Tibial nerve (tissue), 4 donors: Measurements from ENCODE around the gene BBS1. TPM values are rescaled to one million over a fixed set of nuclear protein-coding genes. Genes with fewer than 3 reads are reported as not detected.

Experiments used
- DNase-seq, 2 donors: peaks; one replicate each; pipeline ENCODE4 v3.0.0-alpha.2; 2019; ENCODE audit warnings: low spot score in 2 of 2
- H3K27ac ChIP-seq, 4 donors: fragments of 200-600 bp; sonication (generic) in 3 of 4; one replicate each; pipeline ENCODE4 v1.5.1; 2017 to 2019; ENCODE audit warnings: mild to moderate bottlenecking in 1 of 4
- H3K27me3 ChIP-seq, 2 donors: fragments of 200-600 bp; sonication (generic) in 1 of 2; one replicate each; pipeline versions ENCODE4 v1.5.1 to v1.6.0; 2017 to 2019
- H3K36me3 ChIP-seq, 3 donors: fragments of 200-600 bp; sonication (generic); one replicate each; pipeline ENCODE4 v1.5.1; 2018 to 2019
- H3K4me1 ChIP-seq, 4 donors: fragments of 200-600 bp; sonication (generic) in 3 of 4; one replicate each; pipeline ENCODE4 v1.5.1; 2017 to 2019
- H3K4me3 ChIP-seq, 4 donors: fragments of 200-600 bp; sonication (generic) in 3 of 4; one replicate each; pipeline ENCODE4 v1.5.1; 2017 to 2019; ENCODE audit warnings: mild to moderate bottlenecking in 1 of 4, moderate library complexity in 1 of 4
- H3K9me3 ChIP-seq, 4 donors: fragments of 200-600 bp; sonication (generic) in 3 of 4; one replicate each; pipeline ENCODE4 v1.5.1; 2017 to 2019
- EP300 ChIP-seq, 2 donors: sonication (generic); formaldehyde crosslinking; IDR thresholded peaks; one replicate each; pipeline ENCODE4 v1.6.1; 2017; ENCODE audit warnings: antibody characterized with exemption in 2 of 2, mild to moderate bottlenecking in 1 of 2
- POLR2A ChIP-seq, 2 donors: fragments of 450-650 bp; IDR thresholded peaks; one replicate each; pipeline ENCODE4 v1.6.1; 2017; ENCODE audit warnings: antibody characterized with exemption in 2 of 2, mild to moderate bottlenecking in 2 of 2, moderate library complexity in 2 of 2
- WGBS, 2 donors: methylation state at CpG; one replicate each; pipeline ENCODE4 v1.1.5; 2018; 5-methylcytosine and 5-hydroxymethylcytosine counted together
- total RNA-seq, 4 donors: library from RNA; depleted of rRNA; stranded (reverse); fragments of >200 nt; gene quantifications; one replicate each; pipeline ENCODE4 v1.1.0, GENCODE V29; 2016
- TF ChIP-seq, protein P1 (sequence below), 5 experiments: fragments of 200-600 bp in 3 of 5; fragments of 450-650 bp in 2 of 5; sonication (generic) in 3 of 5; IDR thresholded peaks; one replicate each; pipeline ENCODE4 v1.5.1; 2016 to 2019; ENCODE audit warnings: antibody characterized with exemption in 5 of 5, mild to moderate bottlenecking in 3 of 5, moderate library complexity in 2 of 5

Gene BBS1
- total RNA-seq, 4 donors from 2014 or later: 66.1 to 161 (median 104) TPM

DNA sequence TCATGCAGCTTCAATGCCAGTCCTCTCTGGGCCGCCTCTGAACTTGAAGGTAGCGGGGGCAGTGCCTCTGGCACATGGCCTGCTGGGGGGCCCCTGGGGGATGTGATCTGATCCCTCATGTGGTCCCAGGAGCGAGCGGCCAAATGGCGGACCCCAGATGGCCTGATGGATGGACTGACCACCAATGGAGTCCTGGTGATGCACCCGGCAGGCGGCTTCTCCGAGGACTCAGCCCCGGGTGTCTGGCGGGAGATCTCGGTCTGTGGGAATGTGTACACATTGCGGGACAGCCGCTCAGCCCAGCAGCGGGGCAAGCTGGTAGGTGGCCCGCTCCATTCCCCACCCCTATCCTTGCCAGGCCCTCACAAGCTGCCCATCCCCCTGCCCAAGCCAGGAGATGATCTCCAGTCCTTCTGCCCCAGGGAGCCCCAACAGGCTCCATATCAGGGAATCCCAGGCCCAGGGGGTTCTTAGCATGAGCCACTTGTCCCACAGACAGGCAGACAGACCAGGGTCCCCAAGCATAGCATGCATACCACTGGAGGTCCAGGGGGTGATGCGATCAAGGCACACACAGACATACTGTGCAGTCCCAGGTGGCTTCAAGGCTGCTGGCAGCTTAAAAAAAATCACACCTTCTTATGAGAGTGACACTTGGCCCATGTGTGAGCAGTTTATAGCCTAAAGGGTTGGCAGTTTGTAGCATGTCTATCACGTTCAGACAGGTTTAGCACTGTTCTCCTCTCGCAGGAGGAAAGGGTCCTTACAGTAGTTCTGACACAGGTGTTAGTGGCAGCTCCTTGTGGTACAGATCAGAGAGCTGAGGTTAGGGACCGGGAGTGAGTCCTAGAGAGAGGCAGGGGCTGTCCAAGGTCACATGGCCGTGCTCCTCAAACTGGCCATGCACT, 36.6 kb upstream of the BBS1 start:
- DNase-seq: no peak
- 88 to 90% methylated on average over 19 to 20 of the region's 20 CpGs for WGBS, 2 donors
- Histone ChIP-seq H3K27me3 (no peaks in the 10 kb centered on the region), H3K4me1 (peaks cover 0 to 9% (median under 1%) of the 10 kb centered on the region in 4 donors), H3K36me3 (peaks cover 0 to 71% (median 0%) of the 10 kb centered on the region in 3 donors), H3K4me3 (no peak overlapping the region), H3K9me3 (no peaks in the 10 kb centered on the region), H3K27ac (no peak overlapping the region)
- no peak for TF ChIP-seq EP300 (IDR thresholded peaks at IDR 0.05)
- TF ChIP-seq, protein P1, sequence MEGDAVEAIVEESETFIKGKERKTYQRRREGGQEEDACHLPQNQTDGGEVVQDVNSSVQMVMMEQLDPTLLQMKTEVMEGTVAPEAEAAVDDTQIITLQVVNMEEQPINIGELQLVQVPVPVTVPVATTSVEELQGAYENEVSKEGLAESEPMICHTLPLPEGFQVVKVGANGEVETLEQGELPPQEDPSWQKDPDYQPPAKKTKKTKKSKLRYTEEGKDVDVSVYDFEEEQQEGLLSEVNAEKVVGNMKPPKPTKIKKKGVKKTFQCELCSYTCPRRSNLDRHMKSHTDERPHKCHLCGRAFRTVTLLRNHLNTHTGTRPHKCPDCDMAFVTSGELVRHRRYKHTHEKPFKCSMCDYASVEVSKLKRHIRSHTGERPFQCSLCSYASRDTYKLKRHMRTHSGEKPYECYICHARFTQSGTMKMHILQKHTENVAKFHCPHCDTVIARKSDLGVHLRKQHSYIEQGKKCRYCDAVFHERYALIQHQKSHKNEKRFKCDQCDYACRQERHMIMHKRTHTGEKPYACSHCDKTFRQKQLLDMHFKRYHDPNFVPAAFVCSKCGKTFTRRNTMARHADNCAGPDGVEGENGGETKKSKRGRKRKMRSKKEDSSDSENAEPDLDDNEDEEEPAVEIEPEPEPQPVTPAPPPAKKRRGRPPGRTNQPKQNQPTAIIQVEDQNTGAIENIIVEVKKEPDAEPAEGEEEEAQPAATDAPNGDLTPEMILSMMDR (IDR thresholded peaks at IDR 0.05): no peak
- no peak for TF ChIP-seq POLR2A (IDR thresholded peaks at IDR 0.05)

DNA sequence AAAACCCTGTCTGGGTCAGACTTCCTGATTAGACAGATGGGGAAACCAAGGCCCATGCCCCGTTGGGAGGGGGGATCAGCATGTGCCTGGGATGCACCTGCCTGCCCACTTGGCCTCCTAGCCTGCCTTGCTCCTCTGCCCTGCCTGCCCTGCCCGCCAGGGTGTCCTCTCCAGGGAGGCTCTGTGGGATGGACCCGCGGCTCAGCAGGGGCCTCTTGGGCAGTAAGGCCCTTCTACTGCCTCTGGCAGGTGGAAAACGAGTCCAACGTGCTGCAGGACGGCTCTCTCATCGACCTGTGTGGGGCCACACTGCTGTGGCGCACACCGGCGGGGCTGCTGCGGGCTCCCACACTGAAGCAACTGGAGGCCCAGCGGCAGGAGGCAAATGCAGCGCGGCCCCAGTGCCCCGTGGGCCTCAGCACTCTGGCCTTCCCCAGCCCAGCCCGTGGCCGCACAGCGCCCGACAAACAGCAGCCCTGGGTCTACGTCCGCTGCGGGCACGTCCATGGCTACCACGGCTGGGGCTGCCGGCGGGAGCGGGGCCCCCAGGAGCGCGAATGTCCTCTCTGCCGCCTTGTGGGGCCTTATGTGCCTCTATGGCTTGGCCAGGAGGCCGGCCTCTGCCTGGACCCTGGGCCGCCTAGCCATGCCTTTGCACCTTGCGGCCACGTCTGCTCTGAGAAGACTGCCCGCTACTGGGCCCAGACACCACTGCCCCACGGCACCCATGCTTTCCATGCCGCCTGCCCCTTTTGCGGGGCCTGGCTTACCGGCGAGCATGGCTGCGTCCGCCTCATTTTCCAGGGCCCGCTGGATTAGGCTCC, 34.9 kb upstream of the BBS1 start:
- Histone ChIP-seq H3K36me3 (peaks cover 0 to 65% (median 0%) of the 10 kb centered on the region in 3 donors), H3K27ac (no peak overlapping the region), H3K4me3 (no peak overlapping the region), H3K4me1 (peaks cover 0 to 18% (median 6%) of the 10 kb centered on the region in 4 donors), H3K9me3 (no peaks in the 10 kb centered on the region), H3K27me3 (no peaks in the 10 kb centered on the region)
- TF ChIP-seq, protein P1 (IDR thresholded peaks at IDR 0.05): no peak
- TF ChIP-seq POLR2A (IDR thresholded peaks at IDR 0.05): no peak
- TF ChIP-seq EP300 (IDR thresholded peaks at IDR 0.05): no peak
- DNase-seq: no peak
- WGBS, 2 donors: 87% methylated on average over 15 to 37 of the region's 44 CpGs

DNA sequence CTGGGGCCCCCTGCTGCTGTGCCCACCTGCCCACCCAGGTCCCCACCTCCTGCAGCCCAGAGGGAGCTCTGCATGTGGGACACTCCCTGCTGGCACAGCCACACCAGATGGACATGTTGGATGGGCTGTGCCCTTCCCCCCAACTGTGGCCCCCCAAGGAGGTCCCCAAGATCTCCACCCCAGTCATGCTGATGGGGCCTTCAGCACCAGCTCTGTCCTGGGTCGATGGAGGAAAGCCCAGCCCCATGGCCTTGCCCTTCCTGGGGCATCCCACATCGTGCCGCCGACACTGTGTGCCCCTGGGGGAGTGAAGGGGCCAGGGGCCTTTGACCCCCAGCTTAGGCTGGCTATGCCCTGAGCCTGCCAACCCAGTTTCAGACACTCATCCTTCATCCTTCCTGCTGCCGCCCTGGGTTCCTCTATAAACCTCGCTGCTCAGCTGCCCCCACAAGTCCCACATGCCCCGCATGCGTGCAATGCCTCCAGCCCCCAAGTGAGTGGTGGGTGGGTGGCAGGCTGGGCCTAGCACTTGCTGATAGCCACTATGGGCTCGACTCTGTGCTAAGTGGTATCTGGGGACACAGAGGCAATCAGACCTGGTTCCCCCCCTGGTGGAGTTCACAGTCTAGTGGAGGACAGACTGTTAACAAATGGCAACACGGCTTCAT, 34.1 kb upstream of the BBS1 start:
- Histone ChIP-seq H3K27ac (no peak overlapping the region), H3K27me3 (no peaks in the 10 kb centered on the region), H3K4me1 (peaks cover 0 to 25% (median 9%) of the 10 kb centered on the region in 4 donors), H3K36me3 (peaks cover 0 to 58% (median 0%) of the 10 kb centered on the region in 3 donors), H3K9me3 (no peaks in the 10 kb centered on the region), H3K4me3 (no peak overlapping the region)
- DNase-seq: no peak
- 54 to 65% methylated on average over 8 to 9 of the region's 10 CpGs for WGBS, 2 donors
- TF ChIP-seq POLR2A (IDR thresholded peaks at IDR 0.05) (no peak), EP300 (IDR thresholded peaks at IDR 0.05) (no peak)
- TF ChIP-seq, protein P1 (IDR thresholded peaks at IDR 0.05): no peak

DNA sequence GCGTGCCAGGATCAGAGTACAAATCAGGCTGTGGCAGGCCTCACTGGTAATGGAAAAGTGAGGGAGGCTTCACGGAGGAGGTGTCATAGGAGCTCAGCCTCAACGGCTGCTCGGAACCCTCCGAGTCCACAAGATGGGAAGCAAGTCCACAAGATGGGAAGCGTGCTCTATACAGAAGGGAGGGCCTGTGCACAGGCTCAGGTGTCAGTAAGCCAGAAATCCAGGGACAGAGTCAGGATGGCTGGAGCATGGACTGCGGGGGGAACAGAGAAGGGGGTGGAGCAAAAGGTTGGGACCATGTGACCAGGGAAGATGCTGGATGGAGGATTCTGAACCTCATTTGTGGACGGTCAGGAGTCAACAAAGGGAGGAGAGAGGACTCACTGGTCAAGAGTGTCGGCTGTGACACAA, 33.6 kb upstream of the BBS1 start:
- WGBS, 2 donors: 41 to 55% methylated on average over 9 of the region's 9 CpGs
- Histone ChIP-seq H3K4me3 (no peak overlapping the region), H3K4me1 (peaks cover 0 to 26% (median 9%) of the 10 kb centered on the region in 4 donors), H3K9me3 (no peaks in the 10 kb centered on the region), H3K27ac (no peak overlapping the region), H3K27me3 (no peaks in the 10 kb centered on the region), H3K36me3 (peaks cover 0 to 52% (median 0%) of the 10 kb centered on the region in 3 donors)
- TF ChIP-seq POLR2A (IDR thresholded peaks at IDR 0.05): no peak
- TF ChIP-seq, protein P1 (IDR thresholded peaks at IDR 0.05): no peak
- no peak for TF ChIP-seq EP300 (IDR thresholded peaks at IDR 0.05)
- no peak for DNase-seq
